GM13977 (cell line): ENCODE results near the gene TEKT2.
A peak's percentile ranks its signal among the peaks of the same experiment; 100 is the strongest.

Experiments used
- DNase-seq: peaks from one replicate; pipeline ENCODE4 v3.0.0; 2012; ENCODE audit warnings: low spot score
- CTCF ChIP-seq: IDR thresholded peaks from 2 replicates; pipeline ENCODE4 v1.5.1; 2012; ENCODE audit warnings: mild to moderate bottlenecking, control low read depth; ENCODE audit not compliant: insufficient read depth; ENCODE audit errors: extremely low read depth, missing control alignments
- in situ Hi-C: fragments of 300-500 bp; cut with MboI; formaldehyde crosslinking; loops from one replicate; pipeline ENCODE4 v1.12.0; 2022; ENCODE audit warnings: low sequenced_read_pairs, low pct_unique_long_range_greater_than_20kb, mixed read lengths, inconsistent platforms; ENCODE audit not compliant: unreplicated experiment

TEKT2 gene

GRCh38 chr1:36116901-36117300 lies 33.0 kb downstream of the TEKT2 start:
- DNase-seq: no peak
- no peak for TF ChIP-seq CTCF
- in situ Hi-C loops: no loop called here

GRCh38 chr1:36118447-36119204 lies 34.7 kb downstream of the TEKT2 start:
- no peak for DNase-seq
- TF ChIP-seq CTCF: no peak
- in situ Hi-C loops: no loop called here

GRCh38 chr1:36119456-36119855 lies 35.6 kb downstream of the TEKT2 start:
- DNase-seq: no peak
- in situ Hi-C loops: no loop called here
- TF ChIP-seq CTCF: no peak

- TF ChIP-seq CTCF: no peak
- DNase-seq: no peak
- in situ Hi-C loops: no loop called here
Measured at GRCh38 chr1:36122062-36123030, 38.5 kb downstream of the TEKT2 start.

- TF ChIP-seq CTCF: no peak
- in situ Hi-C loops: no loop called here
- DNase-seq: peak; percentile 64
Measured at GRCh38 chr1:36123356-36123755, 39.5 kb downstream of the TEKT2 start.

GRCh38 chr1:36124404-36125128 lies 40.7 kb downstream of the TEKT2 start:
- TF ChIP-seq CTCF: no peak
- in situ Hi-C loops: loop anchor here (25.0 kb wide), 1 partner anchor 288 kb away; no protein-coding TSS in a partner anchor
- no peak for DNase-seq
